SJCRH30 (cell line): ENCODE measurements around the gene CSF1R. TPM values are rescaled to one million over a fixed set of nuclear protein-coding genes. Genes with fewer than 3 reads are reported as not detected.

ENCODE experiments used
- DNase-seq, 2 experiments: peaks; one replicate each; pipeline ENCODE4 v3.0.0-alpha.2; 2015 to 2020
- H3K27ac ChIP-seq: fragments of 250-450 bp; sonication (Bioruptor Pico); 2 replicates; pipeline ENCODE4 v1.5.1; 2020; ENCODE audit warnings: mild to moderate bottlenecking, moderate library complexity
- H3K27me3 ChIP-seq: fragments of 250-450 bp; sonication (Bioruptor Pico); 2 replicates; pipeline ENCODE4 v1.5.1; 2020; ENCODE audit warnings: mild to moderate bottlenecking, moderate library complexity
- H3K36me3 ChIP-seq: fragments of 250-450 bp; sonication (Bioruptor Pico); 2 replicates; pipeline ENCODE4 v1.5.1; 2020; ENCODE audit warnings: mild to moderate bottlenecking, moderate library complexity
- H3K4me1 ChIP-seq: fragments of 250-450 bp; sonication (Bioruptor Pico); 2 replicates; pipeline ENCODE4 v1.5.1; 2020; ENCODE audit warnings: mild to moderate bottlenecking, moderate library complexity
- H3K4me3 ChIP-seq: fragments of 250-450 bp; sonication (Bioruptor Pico); 2 replicates; pipeline ENCODE4 v1.5.1; 2020; ENCODE audit warnings: mild to moderate bottlenecking, moderate library complexity
- H3K9me3 ChIP-seq: fragments of 250-450 bp; sonication (Bioruptor Pico); replicated peaks from 2 replicates; pipeline ENCODE4 v1.5.1; 2020; ENCODE audit warnings: mild to moderate bottlenecking, moderate library complexity
- total RNA-seq: library from RNA; depleted of rRNA; stranded (reverse); fragments of >200 nt; shearing (Covaris generic); gene quantifications from 2 replicates; pipeline ENCODE4 v1.2.3, GENCODE V29; 2014

CSF1R gene
- total RNA-seq, 1 experiment from 2014 or later, result 0.06 TPM

DNA sequence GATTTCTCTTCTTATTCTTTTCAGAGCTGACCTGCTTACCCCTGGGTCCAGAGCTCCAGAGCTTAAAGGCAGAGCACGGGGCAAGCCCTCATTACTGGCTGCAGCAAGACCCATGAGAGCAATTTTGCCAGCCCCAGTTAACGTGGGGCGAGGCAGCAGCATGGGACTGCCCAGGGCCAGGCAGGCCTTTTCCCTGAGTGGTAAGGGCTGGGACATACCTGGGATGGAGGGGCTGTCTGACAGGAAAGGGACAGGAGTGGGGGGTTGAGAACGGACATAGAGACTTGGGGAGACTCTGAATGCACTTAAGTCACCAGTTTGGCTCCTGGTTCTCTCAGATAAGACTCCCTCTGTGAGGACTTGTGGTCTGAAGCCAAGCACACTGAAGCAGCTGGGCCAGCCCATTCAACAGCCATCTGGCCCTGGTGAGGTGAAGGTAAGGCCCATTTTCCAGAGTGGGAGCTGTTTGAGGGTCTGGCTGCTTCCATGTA, 59.6 kb downstream of the CSF1R start:
- no peak overlapping the region for H3K27ac ChIP-seq
- no peaks in the 10 kb centered on the region for H3K9me3 ChIP-seq
- H3K27me3 ChIP-seq, result no peaks in the 10 kb centered on the region
- H3K36me3 ChIP-seq, result peaks cover 72% of the 10 kb centered on the region
- DNase-seq, result no peak
- no peak overlapping the region for H3K4me3 ChIP-seq
- peaks cover 8% of the 10 kb centered on the region for H3K4me1 ChIP-seq

DNA sequence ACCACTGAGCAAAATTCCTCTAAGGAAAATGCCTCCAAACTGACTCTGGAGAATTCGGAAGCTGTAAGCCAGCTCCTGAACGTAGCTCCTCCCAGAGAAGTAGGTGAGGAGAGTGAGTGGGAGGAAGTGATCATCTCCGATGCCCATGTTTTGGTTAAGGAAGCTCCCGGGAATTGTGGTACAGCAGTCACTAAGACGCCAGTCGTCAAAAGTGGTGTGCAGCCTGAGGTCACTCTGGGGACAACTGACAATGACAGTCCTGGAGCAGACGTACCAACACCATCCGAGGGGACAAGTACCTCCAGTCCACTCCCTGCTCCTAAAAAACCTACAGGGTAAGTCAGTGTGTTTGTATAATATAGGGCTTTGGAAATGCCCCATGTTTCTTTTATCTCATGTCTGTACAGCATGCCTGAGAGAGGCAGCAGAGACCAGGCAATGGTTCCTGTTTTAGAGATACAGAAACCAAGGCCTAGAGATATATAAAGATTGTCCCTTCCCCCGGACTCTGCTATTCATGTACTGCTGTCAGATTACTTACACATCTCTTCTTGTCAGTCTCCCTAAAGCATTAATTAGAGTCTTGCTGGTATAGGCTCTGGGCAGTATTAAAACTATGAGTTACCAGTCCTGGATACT, 61.9 kb downstream of the CSF1R start:
- H3K9me3 ChIP-seq, result no peaks in the 10 kb centered on the region
- H3K4me1 ChIP-seq, result peaks cover 23% of the 10 kb centered on the region
- H3K27ac ChIP-seq, result no peak overlapping the region
- no peaks in the 10 kb centered on the region for H3K27me3 ChIP-seq
- no peak for DNase-seq
- H3K36me3 ChIP-seq, result peaks cover 75% of the 10 kb centered on the region
- no peak overlapping the region for H3K4me3 ChIP-seq

DNA sequence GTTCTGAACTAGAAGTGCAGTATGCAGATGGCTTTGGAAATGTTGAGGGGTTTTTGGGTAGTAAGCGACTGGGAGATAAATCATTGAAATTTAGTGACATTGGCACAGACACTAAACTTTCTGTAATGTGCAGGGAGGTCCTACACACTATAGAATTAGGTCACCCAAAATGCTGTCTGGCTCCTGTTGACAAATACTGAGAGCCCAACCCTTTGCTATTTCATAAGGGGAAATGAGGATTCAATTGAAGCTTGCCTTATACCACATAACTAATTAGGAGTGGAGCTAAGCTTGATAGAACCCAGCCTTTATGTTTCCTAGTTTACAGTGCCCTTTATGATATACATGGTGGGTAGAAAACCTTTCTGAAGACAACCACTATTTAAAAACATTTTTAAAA, 63.2 kb downstream of the CSF1R start:
- Histone ChIP-seq H3K36me3 (peaks cover 79% of the 10 kb centered on the region), H3K27ac (no peak overlapping the region)
- DNase-seq, result no peak

GRCh38 chr5:150022681-150023080, 63.7 kb downstream of the CSF1R start:
- H3K27ac ChIP-seq, result peak overlapping the region; percentile 22; the same call in 1 of the 2 replicates
- H3K9me3 ChIP-seq, result no peaks in the 10 kb centered on the region
- no peak overlapping the region for H3K4me3 ChIP-seq
- H3K36me3 ChIP-seq, result peaks cover 80% of the 10 kb centered on the region
- H3K27me3 ChIP-seq, result no peaks in the 10 kb centered on the region
- H3K4me1 ChIP-seq, result peaks cover 23% of the 10 kb centered on the region
- DNase-seq, result no peak

More for the DNA sequence above, 63.2 kb downstream of the CSF1R start:
- Histone ChIP-seq H3K4me1 (peaks cover 23% of the 10 kb centered on the region), H3K9me3 (no peaks in the 10 kb centered on the region), H3K4me3 (no peak overlapping the region), H3K27me3 (no peaks in the 10 kb centered on the region)

DNA sequence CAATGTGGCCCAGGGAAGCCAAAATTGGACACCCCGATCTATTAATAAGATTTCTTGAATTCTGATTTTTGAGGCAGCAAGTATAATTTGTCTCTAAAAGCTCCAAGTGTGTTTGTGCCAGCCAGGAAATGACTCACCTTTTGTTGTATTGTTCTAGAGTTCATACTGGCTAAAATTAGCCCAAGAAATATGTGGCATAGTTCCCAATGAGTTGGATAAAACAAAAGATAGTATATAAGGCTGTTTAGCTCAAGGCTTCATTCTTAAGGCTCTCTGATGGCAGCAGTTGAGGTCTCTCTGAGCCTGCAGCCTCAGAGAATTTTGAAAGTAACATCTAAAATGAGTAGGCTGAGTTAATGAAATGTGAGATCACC, 64.2 kb downstream of the CSF1R start:
- peaks cover 27% of the 10 kb centered on the region for H3K4me1 ChIP-seq
- no peak overlapping the region for H3K4me3 ChIP-seq
- H3K27me3 ChIP-seq, result no peaks in the 10 kb centered on the region
- no peaks in the 10 kb centered on the region for H3K9me3 ChIP-seq
- H3K27ac ChIP-seq, result peak overlapping the region; percentile 22; the same call in 1 of the 2 replicates
- peaks cover 83% of the 10 kb centered on the region for H3K36me3 ChIP-seq
- DNase-seq, result peak in 1 of 2 experiments; percentile 17

GRCh38 chr5:150021491-150022157, 64.7 kb downstream of the CSF1R start:
- Histone ChIP-seq H3K4me1 (peaks cover 27% of the 10 kb centered on the region), H3K9me3 (no peaks in the 10 kb centered on the region), H3K36me3 (peaks cover 83% of the 10 kb centered on the region), H3K27me3 (no peaks in the 10 kb centered on the region), H3K27ac (peak overlapping the region; percentile 22; the same call in 1 of the 2 replicates), H3K4me3 (no peak overlapping the region)
- no peak for DNase-seq

GRCh38 chr5:150020249-150020648, 66.1 kb downstream of the CSF1R start:
- Histone ChIP-seq H3K4me3 (no peak overlapping the region), H3K36me3 (peaks cover 84% of the 10 kb centered on the region), H3K27ac (no peak overlapping the region), H3K9me3 (0 out of 2 replicates have a peak, but pooled peaks cover 7% of the 10 kb centered on the region), H3K4me1 (peaks cover 27% of the 10 kb centered on the region), H3K27me3 (no peaks in the 10 kb centered on the region)
- DNase-seq, result no peak

GRCh38 chr5:150017226-150018005, 68.9 kb downstream of the CSF1R start:
- peaks cover 94% of the 10 kb centered on the region for H3K36me3 ChIP-seq

DNA sequence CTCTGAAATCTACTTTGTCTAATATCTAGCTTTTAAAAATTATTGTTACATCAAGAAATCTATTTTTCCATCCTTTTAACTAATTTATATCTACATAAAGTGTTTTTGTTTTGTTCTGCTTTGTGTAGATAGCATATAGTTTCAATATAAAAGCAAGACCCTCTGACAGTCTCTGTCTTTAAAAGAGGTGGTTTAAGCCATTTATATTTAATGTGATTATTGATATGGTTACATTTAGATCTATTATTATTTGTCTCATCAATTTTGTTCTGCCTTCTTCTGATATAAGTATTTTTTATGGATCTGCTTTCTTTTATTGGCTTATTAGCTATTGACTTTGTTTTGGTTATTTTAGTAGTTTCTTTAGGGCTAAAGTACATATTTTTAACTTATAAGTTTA, 69.8 kb downstream of the CSF1R start:
- peaks cover 17% of the 10 kb centered on the region for H3K4me1 ChIP-seq
- H3K27me3 ChIP-seq, result no peaks in the 10 kb centered on the region
- peaks cover 95% of the 10 kb centered on the region for H3K36me3 ChIP-seq
- no peak overlapping the region for H3K4me3 ChIP-seq
- 0 out of 2 replicates have a peak, but pooled peaks cover 17% of the 10 kb centered on the region for H3K9me3 ChIP-seq
- no peak for DNase-seq
- H3K27ac ChIP-seq, result no peak overlapping the region

More at GRCh38 chr5:150017226-150018005, 68.9 kb downstream of the CSF1R start:
- H3K4me1 ChIP-seq, result peaks cover 26% of the 10 kb centered on the region
- no peak overlapping the region for H3K27ac ChIP-seq
- no peak for DNase-seq
- H3K27me3 ChIP-seq, result no peaks in the 10 kb centered on the region
- H3K4me3 ChIP-seq, result no peak overlapping the region
- H3K9me3 ChIP-seq, result 0 out of 2 replicates have a peak, but pooled peaks cover 17% of the 10 kb centered on the region

GRCh38 chr5:150015415-150015814, 70.9 kb downstream of the CSF1R start:
- no peak for DNase-seq
- Histone ChIP-seq H3K4me3 (no peak overlapping the region), H3K36me3 (peaks cover 95% of the 10 kb centered on the region), H3K9me3 (0 out of 2 replicates have a peak, but pooled peaks cover 17% of the 10 kb centered on the region), H3K27me3 (no peaks in the 10 kb centered on the region), H3K27ac (no peak overlapping the region), H3K4me1 (peaks cover 12% of the 10 kb centered on the region)

DNA sequence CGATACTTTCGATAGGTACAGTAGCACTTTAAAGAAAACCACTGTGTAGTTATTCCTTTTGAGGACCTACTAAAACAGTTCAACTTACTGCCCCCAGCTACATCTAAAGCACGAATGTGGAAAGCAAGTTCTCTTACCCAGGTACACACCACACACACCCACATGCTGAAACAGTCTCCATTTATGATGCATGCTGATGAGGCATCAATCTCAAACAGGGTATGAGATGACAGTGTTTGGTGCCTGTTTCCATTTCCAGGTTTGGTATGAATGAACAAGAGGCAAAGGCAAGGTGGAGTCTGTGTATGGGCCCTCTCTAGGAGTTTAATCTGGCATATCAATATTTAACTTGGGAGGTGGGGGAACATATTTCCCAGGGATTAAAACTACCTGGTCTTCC, 71.9 kb downstream of the CSF1R start:
- no peaks in the 10 kb centered on the region for H3K27me3 ChIP-seq
- H3K4me3 ChIP-seq, result no peak overlapping the region
- H3K27ac ChIP-seq, result no peak overlapping the region
- DNase-seq, result no peak
- peaks cover 4% of the 10 kb centered on the region; the same call in 1 of the 2 replicates for H3K4me1 ChIP-seq
- H3K9me3 ChIP-seq, result 0 out of 2 replicates have a peak, but pooled peaks cover 17% of the 10 kb centered on the region
- H3K36me3 ChIP-seq, result peaks cover 95% of the 10 kb centered on the region

- H3K27ac ChIP-seq, result no peak overlapping the region
- peaks cover 94% of the 10 kb centered on the region for H3K36me3 ChIP-seq
- H3K9me3 ChIP-seq, result 0 out of 2 replicates have a peak, but pooled peaks cover 17% of the 10 kb centered on the region
- H3K4me3 ChIP-seq, result no peak overlapping the region
- H3K4me1 ChIP-seq, result peaks cover 4% of the 10 kb centered on the region; the same call in 1 of the 2 replicates
- no peaks in the 10 kb centered on the region for H3K27me3 ChIP-seq
- no peak for DNase-seq
These were observed 72.4 kb downstream of the CSF1R start for GRCh38 chr5:150013931-150014330.

DNA sequence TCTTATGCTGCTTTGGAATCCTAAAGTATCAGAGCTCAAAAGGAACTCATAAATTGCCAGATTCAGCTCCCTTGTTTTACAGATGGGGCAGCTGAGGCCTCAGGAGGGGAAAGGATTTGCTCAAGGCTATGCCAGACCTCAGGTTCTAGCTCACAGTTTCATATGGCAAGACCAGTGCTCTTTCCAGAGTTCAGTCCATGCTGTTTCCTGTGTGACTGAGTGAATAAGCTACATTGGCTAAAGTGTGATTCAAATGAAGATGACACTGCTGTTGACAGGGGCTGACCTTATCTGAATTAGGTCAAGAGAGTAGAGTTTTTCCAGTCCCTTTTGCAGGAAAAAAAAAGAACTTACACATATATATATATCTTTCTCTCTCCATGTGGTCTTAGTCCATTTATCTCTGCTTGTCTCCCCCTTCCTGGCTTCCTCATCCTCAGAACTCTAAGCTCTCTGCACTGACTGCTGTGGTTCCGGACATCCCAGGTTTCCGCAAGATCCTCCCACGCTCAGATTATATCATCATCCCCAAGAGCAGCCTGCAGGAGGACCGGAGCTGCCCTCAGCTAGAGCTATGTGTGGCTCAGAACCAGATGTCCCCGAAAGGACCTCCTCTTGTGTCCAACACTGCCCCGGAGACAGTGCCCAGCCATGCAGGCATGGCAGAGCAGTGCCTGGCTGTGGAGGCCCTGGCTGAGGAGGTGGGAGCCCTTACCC, 76.5 kb downstream of the CSF1R start:
- H3K4me3 ChIP-seq, result no peak overlapping the region
- H3K4me1 ChIP-seq, result no peaks in the 10 kb centered on the region
- no peaks in the 10 kb centered on the region for H3K27me3 ChIP-seq
- 0 out of 2 replicates have a peak, but pooled peaks cover 6% of the 10 kb centered on the region for H3K9me3 ChIP-seq
- peaks cover 87% of the 10 kb centered on the region for H3K36me3 ChIP-seq
- DNase-seq, result no peak
- no peak overlapping the region for H3K27ac ChIP-seq

DNA sequence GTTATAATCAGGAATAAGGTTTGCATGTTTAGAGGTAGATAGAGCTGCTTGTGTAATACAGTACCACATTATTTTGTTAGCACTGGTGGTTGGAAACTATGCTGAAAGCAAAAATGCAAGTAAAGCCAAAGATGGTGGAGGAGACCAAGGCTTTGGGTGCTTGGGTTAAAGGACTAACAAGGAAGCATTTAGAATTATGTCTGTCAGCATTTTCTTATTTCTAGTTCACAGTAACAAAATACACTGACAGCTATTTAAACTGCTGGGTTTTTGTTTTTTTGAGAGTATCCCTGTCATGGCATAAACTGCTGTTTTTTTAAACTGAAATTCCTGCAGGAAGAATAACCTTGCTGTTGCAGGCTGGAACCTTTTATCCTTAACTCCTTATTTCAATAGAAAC, 79.3 kb downstream of the CSF1R start:
- Histone ChIP-seq H3K4me1 (no peaks in the 10 kb centered on the region), H3K36me3 (peaks cover 63% of the 10 kb centered on the region), H3K9me3 (no peaks in the 10 kb centered on the region), H3K27me3 (no peaks in the 10 kb centered on the region), H3K27ac (no peak overlapping the region), H3K4me3 (no peak overlapping the region)
- DNase-seq, result no peak
